Activated effector memory CD4-positive, alpha-beta T cell treated with anti-CD3 and anti-CD28 coated beads, Interleukin-2, amount 50 U/mL, for 16 hours (primary cell): ENCODE measurements around the gene BORCS5.
A peak's percentile ranks its signal among the peaks of the same experiment; 100 is the strongest.
"Not testable (repeated sequence)": the region's sequence is repeated elsewhere in the genome, so short reads cannot be mapped to it uniquely, and the experiment has no call there.

Experiments used
- DNase-seq: peaks from one replicate; pipeline ENCODE4 v3.0.0-alpha.2; 2020

The BORCS5 gene

GRCh38 chr12:12467688-12468261, 110.9 kb downstream of the BORCS5 start:
- DNase-seq = peak; percentile 85

DNA sequence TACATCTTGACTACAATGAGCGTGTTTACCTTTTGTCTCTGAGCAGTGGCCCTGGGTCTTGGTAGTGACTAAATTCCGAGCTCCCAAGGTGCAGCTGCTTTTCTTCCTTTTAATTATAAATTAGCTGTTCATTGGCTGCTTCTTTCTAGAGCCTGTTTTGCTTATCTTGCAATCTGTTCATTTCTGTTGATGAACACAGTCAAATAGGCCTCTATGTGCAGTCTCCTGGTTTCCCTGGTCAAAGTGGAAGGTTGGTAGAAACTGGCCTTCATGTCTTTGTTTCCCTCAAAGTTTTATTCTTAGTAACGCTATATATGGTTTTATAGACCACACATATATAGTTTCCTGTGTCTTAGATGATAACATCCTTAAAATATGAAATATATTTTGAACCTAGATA, 111.7 kb downstream of the BORCS5 start:
- no peak for DNase-seq

DNA sequence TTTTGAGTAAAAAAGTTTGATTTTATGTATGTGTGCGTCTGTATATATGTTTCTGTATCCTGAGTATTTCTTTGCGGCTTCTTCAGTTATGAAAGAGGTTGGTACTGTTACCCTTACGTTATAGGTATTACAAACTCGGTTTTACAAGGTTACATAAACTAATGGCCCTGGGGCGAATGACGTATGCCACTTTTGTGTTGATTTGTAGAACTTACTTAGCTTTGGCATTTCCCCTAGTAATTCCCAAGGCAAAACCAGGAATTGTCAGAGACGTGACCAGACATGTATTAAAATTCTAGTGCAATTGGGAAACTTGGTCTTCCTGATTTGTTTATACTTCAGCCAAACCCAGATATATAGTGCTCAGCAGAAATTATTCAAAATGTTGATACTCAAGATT, 112.5 kb downstream of the BORCS5 start:
- no peak for DNase-seq

GRCh38 chr12:12470751-12471306, 114.0 kb downstream of the BORCS5 start:
- no peak for DNase-seq

DNA sequence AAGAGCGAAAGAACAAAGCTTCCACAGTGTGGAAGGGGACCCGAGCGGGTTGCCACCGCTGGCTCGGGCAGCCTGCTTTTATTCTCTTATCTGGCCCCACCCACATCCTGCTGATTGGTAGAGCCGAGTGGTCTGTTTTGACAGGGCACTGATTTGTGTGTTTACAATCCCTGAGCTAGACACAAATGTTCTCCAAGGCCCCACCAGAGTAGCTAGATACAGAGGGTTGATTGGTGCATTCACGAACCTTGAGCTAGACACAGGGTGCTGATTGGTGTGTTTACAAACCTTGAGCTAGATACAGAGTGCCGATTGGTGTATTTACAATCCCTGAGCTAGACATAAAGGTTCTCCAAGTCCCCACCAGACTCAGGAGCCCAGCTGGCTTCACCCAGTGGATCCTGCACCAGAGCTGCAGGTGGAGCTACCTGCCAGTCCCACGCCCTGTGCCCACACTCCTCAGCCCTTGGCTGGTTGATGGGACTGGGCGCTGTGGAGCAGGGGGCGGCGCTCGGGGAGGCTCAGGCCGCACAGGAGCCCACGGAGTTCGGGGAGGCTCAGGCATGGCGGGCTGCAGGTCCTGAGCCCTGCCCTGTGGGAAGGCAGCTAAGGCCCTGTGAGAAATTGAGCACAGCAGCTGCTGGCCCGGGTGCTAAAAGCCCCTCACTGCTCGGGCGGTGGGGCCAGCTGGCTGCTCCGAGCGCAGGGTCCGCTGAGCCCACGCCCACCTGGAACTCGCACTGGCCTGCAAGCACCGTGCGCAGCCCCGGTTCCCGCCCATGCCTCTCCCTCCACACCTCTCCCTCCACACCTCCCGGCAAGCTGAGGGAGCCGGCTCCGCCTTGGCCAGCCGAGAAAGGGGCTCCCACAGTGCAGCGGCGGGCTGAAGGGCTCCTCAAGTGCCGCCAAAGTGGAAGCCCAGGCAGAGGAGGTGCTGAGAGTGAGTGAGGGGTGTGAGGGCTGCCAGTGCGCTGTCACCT, 115.4 kb downstream of the BORCS5 start:
- not testable (repeated sequence) for DNase-seq

GRCh38 chr12:12473223-12473622, 116.3 kb downstream of the BORCS5 start:
- DNase-seq = no peak

DNA sequence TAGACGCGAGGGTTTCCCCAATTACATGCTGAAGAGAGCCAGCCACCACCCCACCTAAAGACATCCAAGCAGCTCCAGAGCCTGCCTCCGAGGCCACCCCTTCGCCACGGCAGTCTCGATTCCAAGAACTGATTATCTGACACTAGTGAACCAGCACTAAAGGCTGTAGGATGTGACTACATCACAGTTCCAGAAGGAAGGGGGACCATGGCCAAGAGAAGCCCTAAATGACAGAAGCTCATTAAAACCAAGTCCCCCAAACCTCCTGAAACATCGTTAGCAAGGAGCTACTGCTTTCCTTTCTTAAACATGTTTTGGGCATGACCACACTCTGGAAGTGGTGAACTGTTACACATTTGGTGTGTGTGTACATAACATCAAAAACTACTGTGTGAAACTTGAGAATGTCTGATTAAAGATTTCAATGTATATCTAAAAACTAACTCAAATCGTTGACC, 117.6 kb downstream of the BORCS5 start:
- DNase-seq = peak; percentile 75

DNA sequence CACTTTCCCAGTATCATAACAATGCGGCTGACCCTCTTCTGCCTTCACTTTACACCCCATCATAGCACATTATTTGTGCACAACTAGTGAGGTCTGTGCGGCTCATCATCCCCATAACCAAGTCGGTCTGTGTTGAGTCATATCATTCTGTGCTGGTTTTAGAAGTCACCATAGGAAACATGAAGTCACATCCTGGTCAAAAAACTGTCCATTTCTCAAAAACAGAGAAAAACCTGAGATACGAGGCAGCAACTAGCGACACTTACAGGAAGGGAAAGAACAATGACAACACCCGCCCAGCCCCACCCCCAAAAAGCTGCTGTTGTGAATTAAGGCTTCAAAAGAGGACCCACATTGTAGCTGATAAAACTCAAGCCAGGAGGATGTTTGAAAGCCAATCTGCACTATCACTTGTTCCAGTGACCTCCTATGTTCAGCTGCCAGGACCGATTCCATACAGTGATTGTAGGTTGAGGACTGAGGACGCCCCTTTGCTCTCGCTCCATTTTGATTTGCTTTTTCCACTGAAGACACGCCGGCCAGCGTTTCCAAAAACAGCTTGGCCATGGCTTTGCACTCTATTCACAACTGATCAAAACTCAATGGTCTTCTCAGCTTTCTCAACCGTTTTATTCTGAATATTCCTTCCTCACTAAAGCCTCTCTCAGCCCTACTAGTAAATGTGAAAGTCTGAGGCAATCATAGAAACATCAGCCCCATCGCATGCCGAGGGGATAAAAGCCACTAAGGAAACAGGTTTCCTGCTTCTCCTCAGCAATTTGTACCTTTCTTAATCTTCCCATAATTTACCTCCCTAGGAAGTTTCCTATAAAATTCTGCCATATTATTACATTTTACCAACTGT, 118.3 kb downstream of the BORCS5 start:
- peak; percentile 78 for DNase-seq

GRCh38 chr12:12476857-12477531, 120.1 kb downstream of the BORCS5 start:
- DNase-seq = no peak

DNA sequence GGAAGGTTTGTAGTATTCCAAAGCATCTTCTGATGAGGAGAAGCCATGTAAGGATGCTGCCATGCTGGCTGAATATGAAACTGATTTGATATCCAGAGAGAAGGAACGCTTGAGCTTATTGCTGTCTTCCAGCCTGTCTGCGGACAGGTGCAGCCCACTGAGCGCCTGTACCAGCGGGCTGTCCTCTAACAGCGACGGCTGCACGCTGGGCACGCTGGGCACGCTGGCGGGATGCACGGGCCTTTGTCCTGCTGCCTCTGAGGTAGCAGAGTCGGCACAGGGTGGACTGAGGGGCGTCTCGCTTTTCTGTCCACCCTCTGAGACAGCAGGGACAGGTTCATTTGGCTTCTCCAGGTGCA, 120.6 kb downstream of the BORCS5 start:
- DNase-seq = no peak

- DNase-seq = no peak
Observed at GRCh38 chr12:12480074-12480473, 123.2 kb downstream of the BORCS5 start.

DNA sequence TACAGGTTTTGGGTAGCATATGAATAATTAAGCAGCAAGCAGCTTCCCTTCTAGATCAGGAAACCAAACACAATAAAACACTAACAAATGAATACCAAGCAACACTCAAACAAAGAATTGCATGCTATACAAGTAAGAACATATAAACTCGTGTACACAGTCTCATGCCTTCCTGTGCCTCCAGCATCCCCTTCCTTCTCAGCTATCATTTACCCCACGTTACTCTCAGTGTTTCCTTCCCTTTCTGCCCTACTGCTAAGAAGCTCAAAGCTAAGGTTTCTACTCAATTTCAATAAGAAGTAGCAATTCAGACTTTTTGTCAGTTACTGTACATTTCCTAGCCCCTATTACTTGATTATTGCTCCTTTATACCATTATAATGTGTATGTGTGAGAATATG, 124.8 kb downstream of the BORCS5 start:
- DNase-seq = no peak

- no peak for DNase-seq
Observed at GRCh38 chr12:12482150-12482761, 125.4 kb downstream of the BORCS5 start.

- no peak for DNase-seq
Observed at GRCh38 chr12:12482959-12483358, 126.1 kb downstream of the BORCS5 start.

DNA sequence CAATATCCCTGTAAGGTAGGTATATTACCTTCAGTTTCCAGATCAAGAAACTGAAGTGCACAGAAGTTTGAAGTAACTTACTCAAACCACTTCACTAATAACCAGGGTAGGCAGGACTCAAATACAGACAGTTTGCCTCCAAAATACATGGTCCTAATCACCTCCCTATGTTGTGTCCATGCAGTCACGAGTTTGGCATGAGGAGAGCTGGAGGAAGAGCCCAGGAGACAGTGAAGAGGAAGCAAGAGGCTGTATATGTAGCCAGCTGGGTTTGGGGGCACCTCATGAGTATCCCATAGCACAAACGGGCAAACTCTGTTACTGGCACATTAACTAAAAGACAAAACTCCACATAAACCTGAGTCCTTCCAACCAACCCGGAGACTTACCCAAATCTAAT, 126.6 kb downstream of the BORCS5 start:
- no peak for DNase-seq

DNA sequence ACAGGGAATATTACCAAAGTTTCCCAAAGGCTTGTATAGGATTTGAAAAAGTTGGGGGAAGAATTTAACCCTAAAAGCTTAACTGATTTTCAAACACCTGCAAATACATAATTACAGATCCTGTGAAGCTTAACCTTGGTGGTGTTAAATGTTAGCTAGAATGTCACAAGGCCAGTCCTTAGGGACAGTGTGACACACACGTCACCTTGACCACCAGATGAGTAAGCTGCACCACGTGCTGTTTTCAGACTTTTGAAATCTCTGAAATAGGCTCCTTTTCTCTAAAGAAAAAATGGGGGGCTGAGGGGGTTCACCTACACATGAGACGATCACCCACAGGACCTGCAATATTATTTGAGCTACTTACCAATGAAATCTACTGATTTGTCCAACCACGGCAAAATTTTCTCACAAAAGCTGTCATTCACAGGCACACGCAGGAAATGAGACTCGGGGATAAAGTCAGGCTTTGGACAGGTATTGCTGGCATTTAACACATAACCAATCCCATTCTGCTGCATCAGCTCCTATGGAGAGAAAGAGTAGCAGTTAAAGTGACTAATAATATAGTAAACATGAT, 129.9 kb downstream of the BORCS5 start:
- DNase-seq = no peak

DNA sequence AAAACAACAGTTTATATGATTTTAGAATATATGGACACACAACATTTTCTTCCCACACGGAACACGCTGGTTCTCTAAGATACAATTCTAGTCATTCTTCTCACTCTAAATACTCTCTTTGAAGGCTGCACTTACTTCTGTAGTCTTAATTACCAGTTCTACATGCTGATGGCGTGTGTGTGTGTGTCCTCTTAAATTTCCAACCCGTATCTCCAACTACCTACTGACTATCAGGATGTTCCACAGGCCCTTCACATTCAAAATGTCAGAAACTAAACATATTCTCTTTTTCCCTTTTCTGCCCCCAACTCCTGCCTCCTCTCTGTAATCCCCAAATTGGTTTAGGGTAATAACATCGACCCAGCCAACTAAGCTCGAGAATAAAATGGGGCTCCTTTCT, 130.6 kb downstream of the BORCS5 start:
- no peak for DNase-seq

DNA sequence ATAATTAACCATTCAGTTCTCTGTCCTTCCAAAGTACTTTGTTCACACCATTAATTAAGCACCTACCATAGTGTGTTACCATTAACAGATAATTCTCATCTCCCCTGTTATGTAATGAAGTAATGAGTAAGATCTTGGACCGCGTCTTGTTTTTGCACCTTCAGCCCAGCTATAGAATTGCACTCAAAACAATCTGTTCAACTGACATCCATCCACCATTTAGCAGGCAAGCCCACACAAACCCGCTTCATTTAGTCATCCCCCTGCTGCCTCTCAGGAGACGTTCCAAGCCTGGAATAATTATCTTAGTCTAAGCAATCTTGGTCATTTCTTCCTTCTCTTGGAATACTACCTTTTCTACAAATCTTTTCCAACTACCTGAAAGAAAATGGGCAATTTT, 131.4 kb downstream of the BORCS5 start:
- no peak for DNase-seq

DNA sequence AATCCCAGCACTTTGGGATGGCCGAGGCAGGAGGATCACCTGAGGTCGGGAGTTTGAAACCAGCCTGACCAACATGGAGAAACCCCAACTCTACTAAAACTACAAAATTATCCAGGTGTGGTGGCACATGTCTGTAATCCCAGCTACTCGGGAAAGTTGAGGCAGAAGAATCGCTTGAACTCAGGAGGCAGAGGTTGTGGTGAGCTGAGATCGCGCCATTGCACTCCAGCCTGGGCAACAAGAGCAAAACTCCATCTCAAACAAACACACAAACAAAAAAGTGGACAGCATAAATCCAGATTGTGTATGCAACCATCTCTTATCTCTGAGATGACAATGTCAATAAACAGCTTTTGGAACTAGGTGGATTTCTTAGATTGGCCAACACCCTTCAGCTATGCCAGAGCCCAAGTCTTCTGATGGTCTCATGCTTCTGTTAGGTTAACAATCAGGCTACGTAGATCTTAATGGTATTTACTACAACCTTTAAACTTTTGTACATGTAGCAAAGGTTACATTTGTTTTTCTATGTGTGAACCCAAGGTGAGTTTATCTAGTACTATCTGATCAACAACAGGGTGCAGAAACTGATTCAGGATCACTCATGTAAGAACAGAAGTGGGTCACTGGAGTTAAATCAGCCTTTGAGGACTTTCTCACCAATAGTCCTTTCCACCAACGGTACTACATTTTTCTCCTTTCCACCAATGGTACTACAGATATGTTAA, 132.1 kb downstream of the BORCS5 start:
- no peak for DNase-seq

DNA sequence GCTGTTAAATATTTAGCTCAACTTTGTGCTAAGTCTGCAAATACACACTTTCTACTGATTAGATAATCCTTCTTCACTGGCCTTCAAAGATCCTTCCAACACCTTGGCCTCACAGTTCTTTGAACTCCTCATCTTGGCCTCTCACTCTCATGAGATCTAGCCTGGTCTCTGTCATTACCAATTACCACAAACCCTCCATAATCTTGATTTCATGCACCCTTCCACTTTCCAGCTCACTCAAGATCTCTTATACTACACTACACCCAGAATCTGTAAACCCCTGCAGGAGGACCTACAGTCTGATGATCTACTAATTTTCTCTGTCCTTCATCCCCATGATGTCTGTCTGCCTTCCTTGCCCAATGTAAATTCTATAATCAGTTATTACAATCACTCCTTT, 134.7 kb downstream of the BORCS5 start:
- DNase-seq = no peak

DNA sequence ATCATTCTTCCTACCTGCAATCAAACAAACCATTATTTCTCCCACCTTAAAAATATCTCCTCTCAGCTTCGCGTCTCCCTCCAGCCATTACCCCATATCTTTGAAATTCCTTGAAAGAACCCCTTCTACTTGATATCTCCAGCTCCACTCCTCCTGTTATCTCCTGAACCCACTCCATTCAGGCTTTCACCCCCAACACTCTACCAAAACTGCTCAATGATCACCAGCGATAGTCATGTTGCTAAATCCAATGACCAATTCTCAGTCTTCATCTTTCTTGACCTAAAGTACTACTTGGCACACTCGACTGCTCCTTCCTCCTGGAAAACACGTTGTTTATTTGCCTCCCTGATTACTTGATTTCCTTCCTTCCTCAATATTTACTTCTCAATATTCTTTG, 135.7 kb downstream of the BORCS5 start:
- DNase-seq = no peak
